Occipital lobe (tissue), 2 donors: ENCODE data around the gene EXOC6. TPM values are rescaled to one million over a fixed set of nuclear protein-coding genes. Genes with fewer than 3 reads are reported as not detected.

ENCODE experiments used
- DNase-seq: peaks from one replicate; lab custom pipeline; 2025; lab: John Stamatoyannopoulos, UW
- total RNA-seq: library from RNA; depleted of rRNA; stranded (reverse); fragments of >200 nt; gene quantifications from one replicate; pipeline ENCODE4 v1.2.3, GENCODE V29; 2014

EXOC6 gene, protein sequence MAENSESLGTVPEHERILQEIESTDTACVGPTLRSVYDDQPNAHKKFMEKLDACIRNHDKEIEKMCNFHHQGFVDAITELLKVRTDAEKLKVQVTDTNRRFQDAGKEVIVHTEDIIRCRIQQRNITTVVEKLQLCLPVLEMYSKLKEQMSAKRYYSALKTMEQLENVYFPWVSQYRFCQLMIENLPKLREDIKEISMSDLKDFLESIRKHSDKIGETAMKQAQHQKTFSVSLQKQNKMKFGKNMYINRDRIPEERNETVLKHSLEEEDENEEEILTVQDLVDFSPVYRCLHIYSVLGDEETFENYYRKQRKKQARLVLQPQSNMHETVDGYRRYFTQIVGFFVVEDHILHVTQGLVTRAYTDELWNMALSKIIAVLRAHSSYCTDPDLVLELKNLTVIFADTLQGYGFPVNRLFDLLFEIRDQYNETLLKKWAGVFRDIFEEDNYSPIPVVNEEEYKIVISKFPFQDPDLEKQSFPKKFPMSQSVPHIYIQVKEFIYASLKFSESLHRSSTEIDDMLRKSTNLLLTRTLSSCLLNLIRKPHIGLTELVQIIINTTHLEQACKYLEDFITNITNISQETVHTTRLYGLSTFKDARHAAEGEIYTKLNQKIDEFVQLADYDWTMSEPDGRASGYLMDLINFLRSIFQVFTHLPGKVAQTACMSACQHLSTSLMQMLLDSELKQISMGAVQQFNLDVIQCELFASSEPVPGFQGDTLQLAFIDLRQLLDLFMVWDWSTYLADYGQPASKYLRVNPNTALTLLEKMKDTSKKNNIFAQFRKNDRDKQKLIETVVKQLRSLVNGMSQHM
- 147 TPM for total RNA-seq

DNA sequence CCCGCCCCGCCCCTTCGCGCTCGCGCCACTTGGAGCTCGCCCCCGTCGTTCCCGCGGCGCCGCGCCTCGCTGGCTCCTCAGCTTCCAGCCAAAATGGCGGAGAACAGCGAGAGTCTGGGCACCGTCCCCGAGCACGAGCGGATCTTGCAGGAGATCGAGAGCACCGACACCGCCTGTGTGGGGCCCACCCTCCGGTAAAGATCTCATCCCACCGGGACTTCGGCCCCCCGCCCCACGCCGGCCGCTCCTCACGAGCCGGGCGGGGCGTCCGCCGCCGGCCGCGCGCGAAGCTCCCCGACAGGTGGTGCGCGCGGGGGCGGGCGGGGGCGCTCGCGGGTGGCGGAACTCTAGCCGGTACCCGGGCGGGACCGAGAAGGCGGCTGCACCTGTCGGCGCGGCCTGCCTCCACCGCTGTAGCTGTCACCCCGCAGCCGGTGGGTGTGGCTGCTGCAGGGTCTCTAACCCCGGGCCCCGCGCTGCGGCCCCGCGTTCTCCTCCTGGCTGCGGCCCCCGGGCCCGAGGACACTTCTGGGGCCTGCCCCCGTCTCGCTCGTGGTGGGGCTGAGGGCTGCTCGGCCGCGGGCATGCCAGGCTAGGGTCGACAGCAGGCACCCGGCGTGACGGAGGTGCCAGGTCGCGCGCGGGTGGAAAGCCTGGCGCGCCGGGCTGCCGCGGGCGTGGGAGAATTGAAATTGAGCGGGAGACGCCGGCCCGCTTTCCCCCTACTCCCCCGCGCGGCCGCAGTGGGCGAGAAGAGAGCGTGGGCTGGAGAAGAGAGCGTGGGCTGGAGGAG lies at the start of gene EXOC6:
TSS of gene EXOC6 (plus strand) at position 80 of the 793 bp plus-strand sequence. CDS start at position 94, 14 bp downstream.
- peak; percentile 67 for DNase-seq

DNA sequence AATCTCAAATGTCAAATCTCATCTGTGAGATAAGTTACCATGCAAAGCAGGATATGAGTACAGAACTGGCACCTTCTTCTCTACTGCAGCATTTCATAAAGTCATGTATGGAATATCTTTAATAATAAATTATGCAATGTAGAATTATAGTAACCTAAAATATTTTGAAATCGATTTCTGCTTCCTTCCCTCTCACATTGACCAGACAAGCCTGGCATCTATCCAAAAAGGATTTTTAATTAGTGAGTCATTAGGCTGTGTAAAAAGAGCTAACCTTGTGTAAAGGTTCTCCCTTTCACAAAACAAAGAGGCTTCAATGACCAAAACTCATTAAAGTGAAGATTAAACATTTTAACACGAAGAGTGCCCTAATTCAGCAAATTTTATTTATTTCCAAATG lies 48.8 kb upstream of the EXOC6 start:
- DNase-seq = no peak

DNA sequence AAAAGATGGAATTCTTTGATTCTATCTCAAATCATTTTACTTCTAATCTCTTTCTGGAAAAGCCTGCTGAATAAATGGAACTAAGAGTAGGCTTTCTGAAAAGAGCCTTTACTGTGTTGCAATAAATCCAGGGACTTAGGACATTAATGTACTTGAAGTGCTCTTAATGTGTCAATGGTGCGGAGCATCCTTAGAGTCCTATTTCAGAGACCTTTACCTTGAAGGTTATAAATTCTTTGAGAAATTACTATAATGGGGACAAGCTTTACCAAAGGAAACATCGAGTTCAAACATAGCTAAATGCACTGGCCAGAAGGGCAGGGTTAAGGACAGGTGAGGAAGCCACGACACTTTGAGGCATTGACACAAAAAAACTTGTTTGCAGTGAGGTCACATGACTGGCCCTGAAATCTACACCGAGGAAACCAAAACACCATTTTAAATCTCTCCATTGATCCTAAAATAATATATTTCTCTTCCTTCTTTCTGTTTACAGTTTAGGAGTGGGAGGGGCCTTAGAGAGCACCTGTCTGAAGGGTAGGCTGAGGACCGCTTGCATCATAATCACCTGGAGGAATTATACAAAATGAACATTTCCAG lies 48.1 kb upstream of the EXOC6 start:
- DNase-seq = no peak

DNA sequence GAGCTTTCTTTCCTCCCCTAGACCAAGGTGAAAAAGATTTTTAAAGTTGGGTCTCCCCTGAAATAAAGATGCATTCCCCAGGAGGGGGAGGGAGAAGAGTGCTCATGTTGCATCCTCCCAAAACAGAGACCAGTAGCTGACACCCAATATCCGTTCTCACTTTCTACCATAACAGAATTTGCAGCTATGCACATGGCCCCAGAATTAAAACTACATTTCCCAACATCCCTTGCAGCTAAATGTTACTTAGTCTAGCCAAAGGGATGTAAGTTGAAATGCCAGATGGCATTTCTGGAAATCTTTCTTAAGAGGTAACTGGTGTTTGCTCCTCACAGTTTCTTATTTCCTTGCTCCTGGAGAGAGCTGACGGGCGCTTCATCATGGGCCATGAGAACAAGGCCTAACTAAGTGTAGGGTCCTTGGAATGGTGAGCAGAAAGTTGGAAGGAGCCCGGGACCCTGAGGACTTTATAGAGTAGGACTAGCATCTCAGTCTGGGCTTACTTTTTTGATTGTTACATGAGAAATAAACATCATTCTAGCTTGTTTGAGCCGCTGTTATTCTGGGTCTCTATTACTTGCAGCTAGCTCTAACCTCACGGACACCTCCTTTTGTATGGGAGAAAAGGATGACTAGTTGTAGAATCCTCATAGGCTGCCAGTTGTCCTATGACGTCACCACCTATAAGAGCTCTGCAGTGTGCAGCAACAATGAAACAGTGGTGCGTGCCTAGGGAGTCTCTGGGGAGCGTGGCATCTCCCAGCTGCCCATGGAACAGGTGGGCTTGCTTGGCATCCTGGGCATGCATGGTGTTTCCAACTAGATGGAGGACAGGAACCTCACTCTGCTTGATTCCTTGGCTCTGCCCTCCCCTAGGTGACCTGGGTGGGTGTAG lies 46.1 kb upstream of the EXOC6 start:
- DNase-seq = no peak

DNA sequence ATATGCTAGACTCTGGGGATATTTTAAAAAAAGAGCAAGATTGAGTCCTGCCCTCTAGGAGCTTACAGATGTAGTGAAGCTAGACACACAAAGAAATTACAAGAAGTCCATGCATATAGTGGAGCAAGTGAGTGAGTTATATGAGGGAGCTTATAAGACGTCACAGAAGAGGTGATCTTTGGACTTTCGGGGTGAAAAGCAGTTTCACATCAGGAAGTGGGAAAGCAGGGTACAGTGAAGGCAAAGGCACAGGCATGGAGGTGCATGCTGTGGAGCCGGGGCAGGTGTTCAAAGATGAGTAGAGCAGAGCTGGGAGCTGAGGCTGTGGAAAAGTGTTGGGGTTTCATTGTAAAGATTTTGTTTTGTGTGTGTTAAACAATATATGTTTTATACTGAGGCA lies 38.5 kb upstream of the EXOC6 start:
- DNase-seq = no peak

DNA sequence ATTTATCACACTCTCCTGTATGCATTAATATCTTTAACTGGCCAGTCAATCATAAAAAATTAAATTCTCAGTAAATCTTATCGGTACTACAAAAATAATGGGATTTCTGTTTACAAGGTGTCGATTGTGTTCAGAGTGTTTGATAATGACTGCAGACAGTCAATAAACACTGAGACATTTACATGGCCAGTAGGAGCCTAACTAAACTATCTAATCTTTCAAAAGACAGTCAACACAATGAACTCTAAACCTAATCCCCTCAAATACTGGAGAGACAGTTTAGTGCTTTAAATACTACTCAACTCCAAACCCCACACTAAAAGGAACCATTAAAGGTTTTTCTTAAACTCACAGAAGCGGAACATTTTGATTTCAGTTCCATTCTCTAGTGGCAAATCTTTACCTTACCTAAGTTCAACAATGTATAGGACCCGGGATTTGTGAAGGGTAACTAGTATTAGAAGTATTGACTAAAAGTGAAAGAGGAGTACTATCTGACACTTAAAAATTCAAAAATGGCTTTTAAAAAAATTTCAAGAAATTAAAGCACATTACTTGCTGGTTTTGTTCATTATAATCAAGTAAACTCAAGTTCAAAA lies 37.3 kb upstream of the EXOC6 start:
- no peak for DNase-seq

DNA sequence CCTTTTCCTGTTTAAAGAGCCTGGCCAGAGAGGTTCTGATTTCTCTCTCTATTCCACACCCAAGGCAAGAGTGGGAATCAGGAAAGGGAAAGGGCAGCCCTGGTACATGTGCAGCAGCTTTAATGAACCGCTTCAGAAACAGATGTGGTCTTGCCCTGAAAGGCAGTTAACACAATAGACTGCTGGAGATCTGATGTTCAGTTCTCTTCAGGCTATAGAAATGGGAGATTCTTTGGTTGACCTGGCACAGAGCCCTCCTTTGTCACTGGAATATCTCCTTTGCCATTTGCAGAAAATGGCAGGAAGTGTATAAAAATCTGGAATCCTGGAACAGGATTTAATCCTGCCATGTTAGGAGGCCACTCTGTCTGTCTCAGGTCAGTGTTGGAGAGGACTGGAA lies 36.3 kb upstream of the EXOC6 start:
- no peak for DNase-seq

DNA sequence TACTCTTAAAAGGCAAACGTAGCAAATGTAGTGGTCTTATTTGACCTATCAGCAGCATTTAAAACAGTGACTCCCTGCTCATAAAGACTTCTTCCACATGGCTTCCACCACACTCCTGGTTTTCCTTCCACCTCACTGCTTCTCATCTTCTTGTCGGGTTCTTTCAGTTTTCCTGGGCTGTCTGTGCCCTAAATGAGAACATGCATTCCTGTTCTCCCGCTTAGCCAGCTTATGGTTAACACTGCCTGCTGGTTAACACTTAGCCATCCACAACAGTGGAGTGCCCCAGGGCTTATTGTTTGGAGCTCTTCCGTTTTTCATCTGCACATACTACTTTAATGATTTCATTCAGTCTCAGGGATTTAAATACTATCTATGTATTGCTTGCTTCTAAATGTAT lies 34.3 kb upstream of the EXOC6 start:
- no peak for DNase-seq

DNA sequence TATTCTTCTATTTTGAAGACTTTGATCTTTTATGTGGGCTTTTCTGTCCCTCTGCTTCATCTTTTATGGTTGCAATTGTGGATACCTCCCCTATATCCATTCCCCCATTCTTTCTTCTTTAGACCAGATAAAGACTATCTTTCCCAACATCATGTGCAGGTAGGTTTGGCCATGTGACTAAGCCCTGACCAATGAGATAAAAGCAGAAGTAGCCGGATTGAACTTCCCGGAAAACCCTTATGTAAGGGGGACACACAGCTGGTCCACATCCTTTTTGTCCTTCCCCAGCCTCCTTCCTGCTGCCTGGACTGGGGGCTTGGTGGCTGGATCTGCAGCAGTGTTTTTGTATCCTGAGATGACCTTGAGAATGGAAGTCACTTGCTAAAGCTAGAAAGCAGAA lies 33.5 kb upstream of the EXOC6 start:
- no peak for DNase-seq

DNA sequence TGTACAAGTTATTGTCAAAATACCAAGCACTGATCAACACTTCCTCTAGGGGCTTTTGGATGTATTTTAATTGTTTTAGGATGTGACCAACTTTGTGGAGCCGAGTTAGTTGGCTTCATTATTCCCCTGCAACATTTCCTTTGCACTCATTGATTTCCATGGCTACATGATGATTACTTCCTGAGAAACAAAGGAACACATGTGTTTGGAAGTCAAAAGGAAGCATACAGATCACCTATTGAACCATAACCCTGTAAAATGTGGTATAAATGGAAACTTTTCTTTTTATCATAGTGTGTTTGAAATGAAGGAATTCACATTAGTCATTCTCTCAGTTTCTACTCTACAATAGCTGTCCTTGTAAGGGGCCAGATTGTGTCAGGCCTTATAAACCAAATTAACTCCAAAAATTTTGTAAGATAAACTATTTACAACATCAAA lies 32.2 kb upstream of the EXOC6 start:
- DNase-seq = no peak

DNA sequence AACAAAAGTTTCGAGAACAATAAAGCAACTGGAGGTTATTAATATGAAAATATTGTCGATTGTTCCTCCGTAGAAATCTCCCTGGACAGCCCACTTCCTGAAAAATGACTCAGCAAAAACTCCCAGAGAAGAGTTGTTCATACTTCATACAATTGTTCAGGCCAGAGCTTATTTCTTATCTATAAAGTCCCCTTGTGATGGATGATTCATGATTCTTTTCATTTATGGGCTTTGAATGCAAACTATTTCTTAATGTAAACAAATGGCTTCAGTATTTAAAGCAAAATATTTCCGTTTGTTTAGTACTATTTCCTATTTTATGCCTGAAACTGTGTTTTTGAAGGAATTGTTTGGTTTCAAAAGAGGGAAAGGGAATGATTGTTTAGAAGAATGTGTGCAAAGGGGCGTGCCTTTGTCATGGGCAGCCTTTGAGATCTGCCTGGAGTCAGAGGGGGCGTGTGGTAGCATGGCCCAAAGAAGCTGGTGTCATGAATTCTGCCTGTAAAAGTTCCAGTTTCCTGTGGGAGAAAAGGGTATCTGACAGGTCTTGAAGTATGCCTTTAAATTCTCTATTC lies 26.2 kb upstream of the EXOC6 start:
- DNase-seq = no peak

DNA sequence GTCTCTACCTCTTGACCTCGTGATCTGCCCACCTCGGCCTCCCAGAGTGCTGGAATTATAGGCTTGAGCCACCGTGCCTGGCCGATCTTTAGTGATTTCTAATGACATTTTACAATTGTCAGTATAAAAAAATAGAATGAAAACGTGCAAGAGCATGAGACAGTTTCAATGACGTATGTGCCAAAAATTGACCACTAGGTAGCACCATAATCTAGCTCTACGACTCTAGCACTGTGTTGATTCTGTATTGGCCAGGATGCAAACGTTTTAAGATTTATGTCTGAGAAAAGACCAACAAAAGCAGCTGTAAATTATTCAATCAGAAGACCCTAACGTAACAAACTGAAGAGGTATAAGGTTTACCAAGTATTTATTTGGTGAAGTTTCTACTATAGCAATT lies 25.4 kb upstream of the EXOC6 start:
- no peak for DNase-seq

DNA sequence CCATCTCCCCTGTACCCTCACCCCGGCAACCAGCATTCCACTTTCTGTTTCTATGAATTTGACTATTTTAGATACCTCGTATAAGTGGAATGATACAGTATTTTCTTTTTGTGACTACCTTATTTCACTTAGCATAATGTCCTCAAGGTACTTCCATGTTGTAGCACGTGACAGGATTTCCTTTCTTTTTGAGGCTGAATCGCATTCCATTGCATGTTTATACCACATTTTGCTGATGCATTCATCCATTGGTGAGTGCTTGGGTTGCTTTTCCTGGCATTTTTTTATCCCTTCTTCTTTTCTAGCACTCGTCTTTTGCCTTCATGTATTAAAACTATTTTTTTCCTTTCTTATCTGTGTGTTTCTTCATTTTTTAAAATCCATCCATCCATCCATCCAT lies 22.3 kb upstream of the EXOC6 start:
- DNase-seq = no peak

DNA sequence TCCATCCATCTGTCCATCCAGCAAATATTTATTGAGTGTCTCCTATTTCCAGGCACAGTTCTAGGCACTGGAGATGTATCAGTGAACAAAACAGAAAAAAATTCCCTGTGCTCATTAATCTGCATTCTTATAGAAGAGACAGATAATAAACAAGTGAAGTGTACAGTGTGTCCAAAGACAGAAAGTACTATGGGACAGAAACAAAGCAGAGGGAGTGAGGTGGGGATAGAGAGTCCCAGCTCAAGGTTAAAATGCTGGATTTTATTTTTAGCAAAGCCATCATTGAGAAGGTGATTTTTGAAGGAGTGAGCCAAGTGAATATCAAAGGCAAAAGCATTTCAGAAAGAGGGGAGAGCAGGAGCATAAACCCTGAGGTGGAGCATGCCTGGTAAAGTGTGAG lies 21.8 kb upstream of the EXOC6 start:
- no peak for DNase-seq

DNA sequence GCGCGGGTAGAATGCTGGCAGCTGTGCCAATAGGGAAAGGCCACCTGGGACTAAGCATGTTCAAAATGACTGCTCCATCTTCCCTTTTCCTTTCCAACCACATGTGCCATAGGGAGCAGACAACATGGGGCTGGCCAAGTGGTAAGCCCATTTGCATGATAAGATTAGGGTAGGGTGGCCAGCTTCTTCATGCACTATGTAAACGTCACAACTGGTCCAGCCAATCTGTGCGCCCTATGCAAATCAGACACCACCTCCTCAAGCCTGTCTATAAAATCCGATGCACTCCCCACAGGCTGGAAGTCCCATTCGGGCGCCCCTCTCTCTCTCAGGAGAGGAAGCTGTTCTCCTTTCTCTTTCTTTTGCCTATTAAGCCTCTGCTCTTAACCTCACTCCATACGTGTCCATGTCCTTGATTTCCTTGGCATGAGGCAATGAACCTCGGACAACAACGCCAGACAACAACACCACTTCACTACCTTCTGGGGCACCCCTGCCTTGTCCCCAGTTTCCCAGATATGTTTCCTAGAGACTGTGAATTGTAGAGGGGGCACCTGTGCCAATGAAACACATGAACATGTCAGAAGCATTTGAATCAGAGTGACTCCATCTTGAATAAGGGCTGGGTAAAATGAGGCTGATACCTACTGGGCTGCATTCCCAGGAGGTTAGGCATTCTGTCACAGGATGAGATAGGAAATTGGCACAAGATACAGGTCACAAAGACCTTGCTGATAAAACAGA lies 19.1 kb upstream of the EXOC6 start:
- no peak for DNase-seq

DNA sequence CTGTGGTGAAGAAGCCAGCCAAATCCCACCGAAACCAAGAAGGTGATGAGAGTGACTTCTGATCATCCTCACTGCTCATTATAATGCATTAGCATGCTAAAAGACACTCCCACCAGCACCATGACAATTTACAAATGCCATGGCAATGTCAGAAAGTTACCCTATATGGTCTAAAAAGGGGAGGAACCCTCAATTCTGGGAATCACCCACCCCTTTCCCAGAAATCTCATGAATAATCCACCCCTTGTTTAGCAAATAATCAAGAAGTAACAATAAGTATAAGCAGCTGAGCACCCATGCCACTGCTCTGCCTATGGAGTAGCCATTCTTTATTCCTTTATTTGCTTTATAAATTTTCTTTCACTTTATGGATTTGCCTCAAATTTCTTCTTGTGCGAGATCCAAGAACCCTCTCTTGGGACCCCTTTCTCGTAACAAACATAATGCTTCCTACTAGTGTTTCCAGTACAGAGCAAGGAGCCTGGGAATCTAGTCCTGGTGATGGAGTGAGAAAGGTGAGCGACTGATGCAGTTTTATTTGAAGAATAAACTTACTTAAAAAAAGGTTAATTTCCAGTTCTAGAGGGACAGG lies 18.4 kb upstream of the EXOC6 start:
- DNase-seq = no peak

DNA sequence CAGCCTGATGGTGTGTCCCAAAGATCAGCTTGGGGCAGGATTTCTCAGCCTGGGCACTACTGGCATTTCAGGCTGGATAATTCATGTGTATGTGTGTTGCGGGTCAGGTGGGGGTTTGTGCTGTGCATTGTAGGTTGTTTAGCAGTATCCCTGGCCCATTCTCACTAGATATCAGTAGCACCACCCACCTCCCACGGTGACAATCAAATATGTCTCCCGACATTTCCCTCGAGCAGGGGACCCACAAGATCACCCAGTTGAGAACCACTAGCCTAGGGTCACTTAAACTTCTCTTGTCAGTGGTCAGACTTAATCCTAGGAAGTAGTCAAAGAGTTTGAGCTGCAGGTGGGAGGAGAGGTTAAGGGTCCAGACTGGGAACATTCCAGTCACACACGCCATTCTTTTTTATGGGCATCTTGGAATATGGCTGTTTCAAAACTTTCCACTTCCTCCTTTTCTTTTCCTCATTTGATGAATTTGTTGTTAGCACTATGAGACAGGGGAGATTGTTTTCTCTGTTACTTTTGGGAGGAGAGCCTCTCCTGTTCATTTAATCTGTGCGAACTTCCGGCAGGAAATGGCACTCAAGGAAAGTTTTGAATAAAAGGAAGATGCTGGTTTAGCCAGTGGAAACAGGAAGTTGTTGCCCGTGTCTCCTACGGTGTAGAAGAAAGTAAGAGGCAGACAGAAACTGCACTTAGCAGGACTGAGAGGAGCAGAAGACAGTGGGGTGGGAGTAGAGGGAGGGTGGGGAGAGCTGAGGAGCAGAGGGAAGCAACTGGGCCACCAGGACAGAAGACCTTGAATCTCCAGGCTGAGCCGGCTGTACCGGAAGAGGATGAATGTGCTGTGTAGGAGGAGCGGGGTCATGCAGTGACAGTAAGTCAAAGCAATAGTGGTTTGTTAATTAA lies 17.6 kb upstream of the EXOC6 start:
- no peak for DNase-seq

DNA sequence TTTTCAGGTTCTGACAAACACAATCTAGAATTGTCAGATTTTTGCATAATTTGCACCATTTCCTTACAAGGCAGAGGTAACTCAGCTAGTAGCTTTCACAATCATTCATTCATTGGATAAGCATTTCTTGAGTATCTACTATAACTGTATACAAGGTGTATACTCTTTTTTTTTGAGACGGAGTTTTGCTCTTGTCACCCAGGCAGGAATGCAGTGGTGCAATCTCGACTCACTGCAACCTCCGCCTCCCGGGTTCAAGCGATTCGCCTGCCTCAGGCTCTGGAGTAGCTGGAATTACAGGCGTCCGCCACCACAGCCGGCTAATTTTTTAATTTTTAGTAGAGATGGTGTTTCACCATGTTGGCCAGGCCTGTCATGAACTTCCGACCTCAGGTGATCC lies 16.2 kb upstream of the EXOC6 start:
- no peak for DNase-seq
